ENCODE measurements around the gene PRICKLE2.

Gene PRICKLE2

GRCh38 chr3:64240959-64241358 is 15.7 kb upstream of the PRICKLE2 start:
- TF ChIP-seq CTCF (IDR thresholded peaks at IDR 0.05; ENCODE audit: borderline replicate concordance, control extremely low read depth, extremely low read depth, insufficient read depth, missing control alignments) = no peak
- in situ Hi-C loops (cut with MboI; ENCODE audit: low sequenced_read_pairs, unreplicated experiment) = no loop called here
- DNase-seq (ENCODE audit: low spot score) = no peak

GRCh38 chr3:64240396-64240795 is 15.1 kb upstream of the PRICKLE2 start:
- in situ Hi-C loops (cut with MboI; ENCODE audit: low sequenced_read_pairs, unreplicated experiment) = no loop called here
- no peak for TF ChIP-seq CTCF (IDR thresholded peaks at IDR 0.05; ENCODE audit: borderline replicate concordance, control extremely low read depth, extremely low read depth, insufficient read depth, missing control alignments)
- no peak for DNase-seq (ENCODE audit: low spot score)

GRCh38 chr3:64239841-64240240 is 14.6 kb upstream of the PRICKLE2 start:
- no peak for TF ChIP-seq CTCF (IDR thresholded peaks at IDR 0.05; ENCODE audit: borderline replicate concordance, control extremely low read depth, extremely low read depth, insufficient read depth, missing control alignments)
- in situ Hi-C loops (cut with MboI; ENCODE audit: low sequenced_read_pairs, unreplicated experiment) = no loop called here
- no peak for DNase-seq (ENCODE audit: low spot score)

- in situ Hi-C loops (cut with MboI; ENCODE audit: low sequenced_read_pairs, unreplicated experiment) = no loop called here
- no peak for TF ChIP-seq CTCF (IDR thresholded peaks at IDR 0.05; ENCODE audit: borderline replicate concordance, control extremely low read depth, extremely low read depth, insufficient read depth, missing control alignments)
- no peak for DNase-seq (ENCODE audit: low spot score)
Measured at GRCh38 chr3:64238971-64239667, 13.9 kb upstream of the PRICKLE2 start.

- DNase-seq (ENCODE audit: low spot score) = no peak
- no peak for TF ChIP-seq CTCF (IDR thresholded peaks at IDR 0.05; ENCODE audit: borderline replicate concordance, control extremely low read depth, extremely low read depth, insufficient read depth, missing control alignments)
- in situ Hi-C loops (cut with MboI; ENCODE audit: low sequenced_read_pairs, unreplicated experiment) = no loop called here
Measured at GRCh38 chr3:64237083-64237482, 11.8 kb upstream of the PRICKLE2 start.

GRCh38 chr3:64235605-64236004 is 10.3 kb upstream of the PRICKLE2 start:
- no peak for TF ChIP-seq CTCF (IDR thresholded peaks at IDR 0.05; ENCODE audit: borderline replicate concordance, control extremely low read depth, extremely low read depth, insufficient read depth, missing control alignments)
- no peak for DNase-seq (ENCODE audit: low spot score)
- in situ Hi-C loops (cut with MboI; ENCODE audit: low sequenced_read_pairs, unreplicated experiment) = no loop called here

Measured in GM13976 (cell line).